ENCODE measurements around the gene FOXK1.
A peak's percentile ranks its signal among the peaks of the same experiment; 100 is the strongest.

DNA sequence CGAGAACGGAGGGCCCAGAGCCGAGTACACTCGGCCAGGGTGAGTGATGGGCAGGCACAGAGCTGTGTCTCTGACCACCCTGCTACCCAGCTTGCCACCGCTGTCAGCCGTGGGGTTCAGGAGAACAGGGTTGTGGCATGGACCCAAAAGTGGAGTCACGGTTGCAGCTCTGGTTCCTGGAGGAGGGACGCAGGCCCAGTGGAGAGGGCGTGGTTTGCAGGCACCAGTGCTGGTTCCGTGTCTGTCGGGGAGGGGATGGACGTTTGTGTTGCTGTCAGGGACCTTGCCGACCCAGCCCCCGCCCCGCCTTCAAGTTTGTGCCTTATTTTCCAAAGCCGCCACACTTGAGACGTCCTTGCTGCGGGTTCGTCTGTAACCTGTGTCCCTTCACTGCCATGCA is 48.2 kb downstream of the FOXK1 start:
- no peak for TF ChIP-seq CTCF (IDR thresholded peaks at IDR 0.05)
- no peak for TF ChIP-seq POLR2A (IDR thresholded peaks at IDR 0.05)
- peak in 1 of 4 donors; percentile 8 for TF ChIP-seq POLR2AphosphoS5 (IDR thresholded peaks at IDR 0.05)

All from sigmoid colon (tissue), 4 donors.